HG03439 (cell line): ENCODE results near the gene BRSK1.

Experiments
- ATAC-seq: cut with Tn5 transposase; IDR thresholded peaks from one replicate; pipeline ENCODE4 v1.9.1; 2021; ENCODE audit warnings: mild to moderate bottlenecking, moderate library complexity; ENCODE audit not compliant: unreplicated experiment

The BRSK1 gene

GRCh38 chr19:55253842-55254624, 29.8 kb upstream of the BRSK1 start:
- ATAC-seq, result peak; percentile 41

- ATAC-seq, result no peak
Measured at GRCh38 chr19:55254625-55254977, 29.2 kb upstream of the BRSK1 start.

GRCh38 chr19:55255618-55256423, 28.0 kb upstream of the BRSK1 start:
- ATAC-seq, result no peak

GRCh38 chr19:55256562-55257460, 27.0 kb upstream of the BRSK1 start:
- ATAC-seq, result no peak

DNA sequence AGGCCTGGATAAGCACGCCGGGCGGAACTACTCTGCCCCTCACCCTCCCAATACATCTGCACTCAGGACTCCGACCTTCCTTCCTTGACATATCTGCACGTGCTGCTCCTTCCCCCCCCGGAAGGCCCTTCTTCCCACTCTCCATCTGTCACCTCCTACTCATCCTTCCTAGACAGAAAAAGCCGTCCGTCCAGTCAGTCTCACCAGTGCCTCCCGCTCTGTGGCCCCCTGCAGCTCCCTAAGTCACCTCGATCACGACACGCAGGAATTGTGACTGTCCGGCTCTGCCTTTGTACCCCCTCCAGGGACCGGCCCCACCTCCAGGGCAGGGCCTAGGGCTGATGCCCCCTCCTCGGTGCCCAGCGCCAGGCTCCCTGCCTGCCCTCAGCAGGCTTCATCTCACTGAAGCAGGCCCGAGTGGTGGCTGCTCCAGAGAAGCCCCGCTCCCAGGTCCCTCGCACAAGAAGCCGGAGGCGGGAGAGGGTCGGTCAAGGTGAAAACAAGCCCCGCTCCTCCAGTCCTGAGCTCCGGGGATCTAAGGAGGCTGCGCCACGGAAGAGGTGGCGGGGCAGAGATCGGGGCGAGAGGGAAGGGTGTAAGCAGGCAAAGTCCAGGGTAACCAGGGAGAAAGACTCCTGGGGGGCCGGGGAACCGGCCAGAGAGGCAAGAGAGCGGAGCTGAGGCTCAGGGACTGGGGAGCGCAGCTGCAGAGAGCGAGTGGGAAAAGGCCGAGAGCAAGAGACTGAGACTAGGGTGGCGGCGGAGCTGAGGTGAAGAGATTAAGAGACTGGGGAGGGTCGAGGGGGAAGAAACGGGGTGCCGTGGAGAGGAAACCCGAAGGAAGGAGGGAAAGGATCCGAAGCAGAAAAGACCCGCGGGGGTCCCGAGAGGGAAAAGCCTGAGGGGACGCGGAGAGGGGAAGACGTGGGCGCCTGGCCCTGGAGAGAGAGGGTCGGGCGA, 26.1 kb upstream of the BRSK1 start:
- ATAC-seq, result peak; percentile 1

DNA sequence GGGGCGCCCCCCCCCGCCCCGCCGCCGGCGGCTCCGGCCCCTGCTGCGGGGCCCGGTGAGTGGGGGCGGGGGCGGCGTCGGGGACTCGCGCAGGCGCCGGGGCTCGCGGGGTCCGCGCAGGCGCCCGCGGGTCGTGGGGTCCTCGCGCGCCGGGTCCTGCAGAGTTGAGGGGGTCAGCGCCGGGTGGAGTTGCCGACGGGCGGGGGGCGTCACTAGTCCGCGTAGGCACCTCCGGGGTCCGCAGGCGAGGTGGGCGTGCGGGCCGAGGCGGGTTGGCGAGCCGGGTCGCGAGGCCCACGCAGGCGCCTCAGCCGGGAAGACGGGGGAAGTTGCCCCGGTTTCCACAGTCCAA, 25.3 kb upstream of the BRSK1 start:
- ATAC-seq, result peak; percentile 11

GRCh38 chr19:55258828-55259539, 24.8 kb upstream of the BRSK1 start, which contains the start of gene PPP6R1:
Gene PPP6R1, minus strand, starts transcription at chr19:55259017. Its CDS starts 11,914 bp downstream, at chr19:55247103.
- peak; percentile 71 for ATAC-seq

DNA sequence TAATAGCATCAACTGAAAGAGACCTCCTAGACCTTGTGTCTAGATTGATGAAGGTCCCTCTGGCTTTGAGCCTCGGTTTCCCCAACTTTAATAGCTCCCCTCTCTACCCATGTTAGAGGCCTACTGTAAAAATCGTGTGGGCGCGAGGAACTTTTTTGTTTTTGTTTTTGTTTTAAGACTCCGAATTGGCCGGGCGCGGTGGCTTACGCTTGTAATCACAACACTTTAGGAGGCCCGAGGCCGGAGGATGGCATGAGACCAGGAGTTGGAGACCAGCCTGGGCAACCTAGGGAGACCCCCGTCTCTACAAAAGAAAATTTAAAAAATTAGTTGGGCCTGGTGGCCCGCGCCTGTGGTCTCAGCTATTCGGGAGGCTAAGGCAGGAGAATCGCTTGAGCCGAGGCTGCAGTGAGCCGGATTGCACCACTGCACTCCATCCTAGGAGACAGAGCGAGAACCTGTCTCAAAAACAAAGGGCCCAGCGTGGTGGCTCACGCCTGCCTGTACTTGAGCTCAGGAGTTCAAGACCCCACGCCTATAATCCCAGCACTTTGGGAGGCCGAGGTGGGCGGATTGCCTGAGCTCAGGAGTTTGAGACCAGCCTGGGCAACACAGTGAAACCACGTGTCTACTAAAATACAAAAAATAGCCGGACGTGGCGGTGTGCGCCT, 24.1 kb upstream of the BRSK1 start:
- ATAC-seq, result no peak

DNA sequence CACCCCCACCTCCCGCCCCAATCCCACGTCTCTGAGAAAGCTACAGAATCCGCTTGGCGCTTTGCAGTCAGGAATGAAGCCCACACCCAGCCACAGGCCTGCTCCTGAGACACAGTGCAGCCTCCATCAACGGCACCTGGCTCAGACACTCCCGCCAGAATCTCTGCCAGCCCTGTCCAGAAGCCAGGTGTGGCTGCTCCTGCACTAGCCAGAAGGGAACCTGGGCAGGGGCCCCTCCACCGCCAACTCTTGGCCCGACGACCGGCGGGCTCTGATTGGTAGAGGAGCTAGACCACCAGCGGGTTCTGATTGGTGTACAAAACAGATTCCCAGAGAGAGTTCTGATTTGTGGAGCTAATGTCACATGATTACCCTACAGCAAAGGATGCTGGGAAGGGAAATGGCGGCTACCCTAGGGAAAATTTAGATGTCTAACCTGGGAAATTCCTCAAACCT, 22.1 kb upstream of the BRSK1 start:
- no peak for ATAC-seq

DNA sequence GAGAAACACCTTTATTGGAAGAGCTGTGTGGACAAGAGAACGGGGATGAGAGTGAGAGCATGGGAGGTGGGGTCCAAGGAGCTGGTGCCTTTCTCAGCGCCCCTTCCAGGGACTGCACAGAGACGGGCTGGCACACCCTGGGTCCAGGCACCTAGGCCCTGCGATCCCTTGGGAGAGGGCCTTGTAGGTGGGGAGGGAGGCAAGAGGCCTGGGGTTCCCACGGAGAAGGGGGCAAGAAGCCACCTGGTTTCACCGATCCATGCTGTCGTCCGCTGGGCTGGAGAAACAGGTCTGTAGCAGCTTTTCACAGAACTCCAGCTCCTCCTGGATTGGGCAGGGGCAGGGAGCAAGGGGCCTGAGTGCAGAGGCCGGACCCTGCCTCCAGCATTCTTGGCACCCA, 21.4 kb upstream of the BRSK1 start:
- ATAC-seq, result no peak

GRCh38 chr19:55264531-55264930, 19.3 kb upstream of the BRSK1 start:
- ATAC-seq, result no peak

DNA sequence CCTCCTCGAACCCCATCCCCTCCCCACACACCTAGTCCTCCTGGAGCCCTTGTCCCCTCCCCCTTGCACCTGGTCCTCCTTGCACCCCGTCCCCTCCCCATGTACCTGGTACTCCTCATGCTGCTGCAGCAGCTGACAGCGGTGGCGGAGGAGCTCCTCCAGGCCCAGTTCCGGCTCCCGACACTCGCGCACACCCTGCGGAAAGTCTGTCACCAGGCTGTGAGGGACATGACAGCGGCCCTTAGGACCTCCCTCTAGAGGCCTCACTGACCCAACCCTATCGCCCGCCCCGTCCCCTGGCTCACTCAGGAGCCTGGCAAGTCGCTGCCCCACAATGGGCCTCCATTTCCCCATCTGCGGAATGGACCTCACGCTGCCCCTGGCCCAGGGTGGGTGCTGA, 18.6 kb upstream of the BRSK1 start:
- no peak for ATAC-seq

DNA sequence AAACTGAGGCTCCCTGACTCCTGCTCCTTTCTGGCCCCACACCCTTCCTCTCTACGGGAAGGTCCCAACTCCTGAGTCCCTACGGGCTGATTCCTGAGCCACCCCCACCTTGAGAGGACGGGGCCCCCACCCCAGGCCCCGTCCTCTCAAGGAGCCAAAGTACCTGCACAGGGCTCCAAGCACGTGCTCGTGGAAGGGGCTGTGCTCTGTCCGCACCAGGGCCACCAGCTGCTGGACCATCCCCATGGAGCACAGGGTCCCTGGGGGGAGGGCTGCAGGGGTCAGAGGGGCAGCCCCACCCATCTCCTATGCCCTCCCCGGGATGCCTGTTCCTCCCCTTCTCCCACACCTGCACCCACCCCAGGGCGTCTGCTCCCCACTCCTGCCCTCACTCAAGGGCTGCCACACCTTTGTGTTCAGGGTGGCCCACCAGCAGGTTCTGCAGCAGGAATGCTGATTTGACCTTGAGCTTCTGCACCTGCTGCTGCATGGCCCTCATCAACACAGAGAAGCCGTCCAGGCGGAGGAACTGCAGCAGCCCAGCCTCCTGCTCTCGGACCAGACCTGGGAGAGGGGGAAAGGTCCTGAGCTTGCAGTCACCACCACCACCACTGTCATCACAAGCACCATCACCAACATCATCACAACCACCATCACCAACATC, 17.9 kb upstream of the BRSK1 start:
- no peak for ATAC-seq

DNA sequence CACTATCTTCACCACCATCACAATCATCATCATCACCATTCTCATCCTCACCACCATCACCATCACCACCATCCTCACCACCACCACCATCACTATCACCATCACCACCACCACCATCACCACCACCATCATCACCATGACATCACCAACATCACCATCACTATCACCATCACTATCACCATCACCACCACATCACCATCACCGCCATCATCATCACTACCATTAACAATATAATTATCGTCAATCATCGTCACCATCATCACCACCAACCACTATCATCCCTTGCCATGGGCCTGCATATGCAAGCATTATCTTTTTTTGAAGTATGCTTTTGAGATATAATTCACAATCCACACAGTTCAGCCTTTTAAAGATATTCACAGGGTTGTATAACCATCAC, 17.4 kb upstream of the BRSK1 start:
- no peak for ATAC-seq

GRCh38 chr19:55266840-55267239, 17.0 kb upstream of the BRSK1 start:
- no peak for ATAC-seq

GRCh38 chr19:55269299-55269698, 14.5 kb upstream of the BRSK1 start:
- no peak for ATAC-seq

DNA sequence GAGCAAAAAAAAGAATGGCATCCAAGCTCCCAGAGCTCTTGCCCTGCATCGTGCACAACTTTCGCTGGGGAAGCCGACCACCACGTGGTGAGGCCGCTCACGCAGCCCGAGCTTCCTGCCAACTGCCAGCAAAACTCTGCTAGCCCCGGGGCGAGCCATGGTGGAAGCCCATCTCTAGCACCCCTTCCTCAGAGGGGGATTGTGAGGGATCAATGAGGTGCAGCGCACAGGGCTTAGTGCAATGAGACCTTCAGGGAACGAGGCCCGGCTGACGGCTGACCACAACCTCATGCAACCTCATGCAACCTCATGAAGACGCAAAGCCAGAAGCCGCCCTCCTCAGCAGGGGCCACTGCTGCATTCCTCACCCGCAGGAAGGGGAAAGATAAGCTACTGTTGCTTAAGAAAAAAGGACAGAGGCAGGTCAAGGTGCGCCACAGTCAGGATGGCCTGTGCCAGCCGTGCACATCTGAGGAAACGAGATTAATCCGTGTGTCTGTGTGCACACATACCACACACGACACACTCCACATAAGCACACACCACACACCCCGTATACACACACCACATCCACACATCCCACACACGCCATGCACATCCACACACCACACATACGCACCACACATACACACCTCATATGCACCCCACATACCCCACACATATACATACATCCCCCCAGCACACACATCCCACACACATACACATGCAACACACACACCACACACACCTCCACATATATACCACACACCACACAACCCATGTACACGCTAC, 13.4 kb upstream of the BRSK1 start:
- ATAC-seq, result no peak

GRCh38 chr19:55272142-55272541, 11.7 kb upstream of the BRSK1 start:
- no peak for ATAC-seq
